Kidney epithelial cell (primary cell): ENCODE results near the gene KRT1. TPM values are rescaled to one million over a fixed set of nuclear protein-coding genes. Genes with fewer than 3 reads are reported as not detected.

ENCODE experiments used
- DNase-seq: peaks from one replicate; pipeline ENCODE4 v3.0.0-alpha.2; 2010; ENCODE audit warnings: low read depth
- H3K27me3 ChIP-seq: 2 replicates; pipeline ENCODE4 v1.6.0; 2011; ENCODE audit warnings: low read length; ENCODE audit not compliant: control insufficient read depth, insufficient read depth
- H3K36me3 ChIP-seq: 2 replicates; pipeline ENCODE4 v1.5.1; 2011; ENCODE audit warnings: low read length; ENCODE audit not compliant: control insufficient read depth, insufficient read depth
- H3K4me3 ChIP-seq: 2 replicates; pipeline ENCODE4 v1.5.1; 2011; ENCODE audit warnings: low read depth, mild to moderate bottlenecking, control low read depth, low read length
- total RNA-seq: library from RNA; depleted of rRNA; stranded (reverse); fragments of >200 nt; gene quantifications from 2 replicates; pipeline ENCODE4 v1.2.3, GENCODE V29; 2015
- TF ChIP-seq, protein P1 (sequence below): IDR thresholded peaks from 2 replicates; pipeline ENCODE4 v1.5.1; 2011; ENCODE audit warnings: mild to moderate bottlenecking, moderate library complexity, low read length, control low read depth, inconsistent platforms; ENCODE audit not compliant: insufficient read depth, poor library complexity, severe bottlenecking

The KRT1 gene
- total RNA-seq, 1 donor from 2014 or later, result not detected

DNA sequence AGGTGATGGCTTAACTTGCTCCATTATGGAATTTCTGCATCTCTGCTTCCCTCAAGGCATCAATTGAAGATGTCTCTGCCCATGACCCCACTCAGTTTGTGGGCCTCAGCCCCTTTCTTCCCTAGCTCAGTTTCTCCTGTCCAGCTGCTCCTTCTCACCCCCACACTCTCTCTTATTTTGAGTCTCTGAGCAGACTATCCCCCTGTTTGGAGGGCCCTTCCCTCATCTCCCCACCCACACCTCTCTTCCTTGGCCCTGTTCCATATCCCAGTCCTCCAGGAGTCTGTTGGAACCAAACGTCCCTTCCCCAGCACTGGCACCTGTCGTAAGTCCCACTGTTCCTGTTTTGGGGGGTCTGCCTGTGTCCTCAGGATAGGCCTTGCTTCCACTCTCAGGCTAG lies 8.3 kb upstream of the KRT1 start:
- TF ChIP-seq, protein P1, sequence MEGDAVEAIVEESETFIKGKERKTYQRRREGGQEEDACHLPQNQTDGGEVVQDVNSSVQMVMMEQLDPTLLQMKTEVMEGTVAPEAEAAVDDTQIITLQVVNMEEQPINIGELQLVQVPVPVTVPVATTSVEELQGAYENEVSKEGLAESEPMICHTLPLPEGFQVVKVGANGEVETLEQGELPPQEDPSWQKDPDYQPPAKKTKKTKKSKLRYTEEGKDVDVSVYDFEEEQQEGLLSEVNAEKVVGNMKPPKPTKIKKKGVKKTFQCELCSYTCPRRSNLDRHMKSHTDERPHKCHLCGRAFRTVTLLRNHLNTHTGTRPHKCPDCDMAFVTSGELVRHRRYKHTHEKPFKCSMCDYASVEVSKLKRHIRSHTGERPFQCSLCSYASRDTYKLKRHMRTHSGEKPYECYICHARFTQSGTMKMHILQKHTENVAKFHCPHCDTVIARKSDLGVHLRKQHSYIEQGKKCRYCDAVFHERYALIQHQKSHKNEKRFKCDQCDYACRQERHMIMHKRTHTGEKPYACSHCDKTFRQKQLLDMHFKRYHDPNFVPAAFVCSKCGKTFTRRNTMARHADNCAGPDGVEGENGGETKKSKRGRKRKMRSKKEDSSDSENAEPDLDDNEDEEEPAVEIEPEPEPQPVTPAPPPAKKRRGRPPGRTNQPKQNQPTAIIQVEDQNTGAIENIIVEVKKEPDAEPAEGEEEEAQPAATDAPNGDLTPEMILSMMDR, result no peak
- no peak for DNase-seq
- peaks cover 48% of the 10 kb centered on the region for H3K27me3 ChIP-seq
- no peak overlapping the region for H3K4me3 ChIP-seq
- no peaks in the 10 kb centered on the region for H3K36me3 ChIP-seq

DNA sequence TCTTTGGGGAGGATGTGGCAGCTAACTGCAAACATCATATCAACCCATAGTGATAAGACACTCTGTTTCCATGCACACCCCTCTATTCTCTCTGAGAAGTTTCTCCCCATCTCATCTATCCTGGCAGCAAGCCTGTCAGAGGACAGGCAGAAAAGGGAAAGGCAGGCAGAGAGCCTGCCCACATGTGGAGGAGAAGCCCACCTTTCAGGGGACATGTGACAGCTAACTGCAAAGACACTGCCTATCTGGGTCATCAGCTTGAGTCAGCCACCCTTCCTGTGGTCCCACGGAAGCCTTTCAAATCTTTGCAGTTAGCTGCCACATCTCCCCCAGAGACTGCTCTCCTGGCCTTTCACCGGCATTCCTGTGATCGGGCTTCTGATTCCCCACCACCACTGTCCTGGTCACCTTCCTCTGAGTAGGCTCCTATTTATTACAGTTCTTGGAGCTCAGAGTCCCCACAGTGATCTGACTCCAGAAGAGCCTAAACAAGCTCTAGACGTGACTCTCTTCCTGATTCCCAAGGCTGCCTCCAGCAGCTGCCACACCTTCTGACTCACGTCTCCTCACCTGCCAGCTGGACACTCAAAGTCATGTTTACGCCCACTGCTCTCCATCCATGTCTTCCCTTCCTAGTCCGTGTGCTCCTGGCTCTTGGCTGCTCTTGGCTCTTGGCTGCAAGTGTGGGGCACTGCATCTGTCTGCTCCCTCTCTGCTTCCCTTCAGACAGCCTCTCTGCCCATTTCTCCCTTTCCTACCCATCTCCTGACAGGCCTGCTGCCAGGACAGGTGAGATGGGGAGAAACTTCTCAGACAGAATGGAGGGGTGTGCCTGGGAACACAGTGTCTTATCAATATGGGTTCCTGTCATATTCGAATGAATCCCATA lies 7.5 kb upstream of the KRT1 start:
- TF ChIP-seq, protein P1, result no peak
- Histone ChIP-seq H3K36me3 (no peaks in the 10 kb centered on the region), H3K4me3 (no peak overlapping the region), H3K27me3 (peaks cover 43% of the 10 kb centered on the region)
- no peak for DNase-seq

DNA sequence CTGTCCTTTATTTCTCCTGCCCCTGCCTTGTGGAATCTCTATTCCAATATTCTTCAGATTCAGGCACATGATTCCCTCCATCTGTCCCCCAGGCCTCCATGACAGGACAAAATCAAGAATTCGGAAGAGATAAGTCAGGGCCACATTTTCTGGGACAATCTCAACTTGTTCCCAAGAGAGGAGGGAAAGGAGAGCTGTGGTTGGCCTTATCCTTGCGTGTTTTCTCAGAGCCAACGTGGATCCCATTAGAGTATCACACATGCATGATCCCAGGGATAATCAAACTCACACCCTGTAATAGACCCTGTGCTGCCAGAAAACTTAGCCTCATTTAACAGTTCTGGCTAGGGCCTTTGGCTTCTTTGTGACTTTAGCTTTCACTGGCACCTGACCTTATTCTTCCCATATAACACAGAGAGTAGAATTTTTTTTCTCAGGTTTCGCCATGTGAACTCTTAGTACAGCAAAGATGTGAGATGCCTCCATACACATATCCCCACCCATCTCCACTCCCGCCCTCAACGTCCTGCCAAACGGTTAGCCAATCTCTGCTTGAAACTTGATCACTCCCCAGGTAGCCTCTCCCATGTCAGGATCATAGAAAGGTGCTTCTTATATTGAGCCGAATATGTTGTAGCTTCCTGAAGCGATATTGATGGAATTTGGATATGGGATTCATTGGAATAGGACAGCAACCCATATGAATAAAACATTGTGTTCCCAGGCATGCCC lies 6.7 kb upstream of the KRT1 start:
- DNase-seq, result no peak
- peaks cover 37% of the 10 kb centered on the region for H3K27me3 ChIP-seq
- H3K4me3 ChIP-seq, result no peak overlapping the region
- H3K36me3 ChIP-seq, result no peaks in the 10 kb centered on the region
- TF ChIP-seq, protein P1, result no peak

DNA sequence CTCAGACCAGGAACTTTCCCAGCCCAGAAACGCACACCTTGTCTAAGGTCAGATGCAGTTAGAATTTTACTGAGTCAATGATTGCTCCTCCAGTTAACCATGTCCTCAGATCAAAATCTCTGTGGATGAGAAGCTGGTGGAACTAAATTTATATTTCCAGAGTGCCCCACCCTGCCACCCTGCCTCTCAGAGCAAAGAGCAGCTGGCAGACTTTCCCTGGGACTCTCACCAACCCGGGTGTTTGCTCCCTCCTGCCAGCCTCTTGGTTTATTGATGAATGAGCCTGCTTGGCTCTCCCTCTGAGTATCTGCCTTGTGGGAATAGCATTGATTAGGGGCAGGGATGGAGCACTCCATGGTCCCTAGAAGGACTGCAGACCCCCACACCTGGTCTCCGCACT lies 5.9 kb upstream of the KRT1 start:
- no peaks in the 10 kb centered on the region for H3K36me3 ChIP-seq
- no peak overlapping the region for H3K4me3 ChIP-seq
- DNase-seq, result no peak
- peaks cover 34% of the 10 kb centered on the region for H3K27me3 ChIP-seq
- TF ChIP-seq, protein P1, result no peak

DNA sequence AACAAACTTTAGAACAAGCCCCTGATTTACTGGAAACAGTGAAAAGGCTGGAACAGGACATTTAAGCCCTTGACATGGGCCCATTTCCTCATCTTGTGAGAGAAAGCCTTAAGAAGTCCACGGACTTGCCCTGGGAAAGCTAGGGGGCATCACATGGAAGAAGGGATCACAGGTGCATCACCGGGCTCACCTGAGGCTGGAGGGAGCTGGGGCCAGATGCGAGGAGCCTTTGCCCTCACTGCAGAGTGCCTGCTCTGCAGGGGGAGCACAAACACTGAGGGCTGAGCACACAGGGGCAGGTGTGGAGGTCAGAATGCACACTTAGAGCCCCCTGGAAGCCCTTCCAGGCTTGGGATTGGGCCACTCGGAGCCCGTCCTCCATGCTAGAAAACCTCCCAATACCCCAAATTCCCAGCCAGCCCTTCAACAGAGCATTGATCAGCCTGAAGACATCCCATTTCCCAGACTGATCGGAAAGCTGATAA lies 5.2 kb upstream of the KRT1 start:
- H3K27me3 ChIP-seq, result peaks cover 27% of the 10 kb centered on the region

More for the DNA sequence above, 5.2 kb upstream of the KRT1 start:
- Histone ChIP-seq H3K4me3 (no peak overlapping the region), H3K36me3 (no peaks in the 10 kb centered on the region)
- TF ChIP-seq, protein P1, result no peak
- DNase-seq, result no peak
